Upper lobe of left lung (tissue), 4 donors: Measurements from ENCODE around the gene PRDM16.

Source experiments
- EP300 ChIP-seq, 4 donors: sonication (generic); formaldehyde crosslinking; IDR thresholded peaks; one replicate each; pipeline ENCODE4 v1.5.1; 2017; ENCODE audit warnings: antibody characterized with exemption in 4 of 4, control low read depth in 2 of 4
- TF ChIP-seq, protein P1 (sequence below), 6 experiments: fragments of 450-650 bp in 4 of 6; fragments of 200-600 bp in 2 of 6; sonication (generic) in 2 of 6; IDR thresholded peaks; one replicate each; pipeline ENCODE4 v1.5.1; 2016 to 2019; ENCODE audit warnings: antibody characterized with exemption in 6 of 6

DNA sequence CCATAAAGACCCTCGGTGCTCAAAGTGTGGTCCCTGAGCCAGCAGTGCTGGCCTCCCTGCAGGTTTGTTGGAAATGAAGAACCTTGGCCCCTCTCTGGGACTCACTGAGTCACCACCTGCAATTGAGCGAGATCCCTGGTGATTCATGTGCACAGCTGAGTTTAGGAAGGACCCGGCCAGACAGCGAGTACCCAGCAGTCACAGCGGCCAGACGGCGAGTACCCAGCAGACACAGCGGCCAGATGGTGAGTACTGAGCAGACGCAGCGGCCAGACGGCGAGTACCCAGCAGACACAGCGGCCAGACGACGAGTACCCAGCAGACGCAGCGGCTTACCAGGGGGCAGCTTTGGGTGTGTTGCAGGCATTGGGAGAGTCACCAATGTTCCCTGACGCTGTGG is 123.8 kb downstream of the PRDM16 start:
- TF ChIP-seq, protein P1, sequence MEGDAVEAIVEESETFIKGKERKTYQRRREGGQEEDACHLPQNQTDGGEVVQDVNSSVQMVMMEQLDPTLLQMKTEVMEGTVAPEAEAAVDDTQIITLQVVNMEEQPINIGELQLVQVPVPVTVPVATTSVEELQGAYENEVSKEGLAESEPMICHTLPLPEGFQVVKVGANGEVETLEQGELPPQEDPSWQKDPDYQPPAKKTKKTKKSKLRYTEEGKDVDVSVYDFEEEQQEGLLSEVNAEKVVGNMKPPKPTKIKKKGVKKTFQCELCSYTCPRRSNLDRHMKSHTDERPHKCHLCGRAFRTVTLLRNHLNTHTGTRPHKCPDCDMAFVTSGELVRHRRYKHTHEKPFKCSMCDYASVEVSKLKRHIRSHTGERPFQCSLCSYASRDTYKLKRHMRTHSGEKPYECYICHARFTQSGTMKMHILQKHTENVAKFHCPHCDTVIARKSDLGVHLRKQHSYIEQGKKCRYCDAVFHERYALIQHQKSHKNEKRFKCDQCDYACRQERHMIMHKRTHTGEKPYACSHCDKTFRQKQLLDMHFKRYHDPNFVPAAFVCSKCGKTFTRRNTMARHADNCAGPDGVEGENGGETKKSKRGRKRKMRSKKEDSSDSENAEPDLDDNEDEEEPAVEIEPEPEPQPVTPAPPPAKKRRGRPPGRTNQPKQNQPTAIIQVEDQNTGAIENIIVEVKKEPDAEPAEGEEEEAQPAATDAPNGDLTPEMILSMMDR (IDR thresholded peaks at IDR 0.05) = no peak
- no peak for TF ChIP-seq EP300 (IDR thresholded peaks at IDR 0.05)
